Measurements from ENCODE around the gene SPAAR. TPM values are rescaled to one million over a fixed set of nuclear protein-coding genes. Genes with fewer than 3 reads are reported as not detected.
A peak's percentile ranks its signal among the peaks of the same experiment; 100 is the strongest.
"Not testable (repeated sequence)": the region's sequence is repeated elsewhere in the genome, so short reads cannot be mapped to it uniquely, and the experiment has no call there.

Gene SPAAR
- total and polyA plus RNA-seq, 4 experiments from 2014 or later: not detected

DNA sequence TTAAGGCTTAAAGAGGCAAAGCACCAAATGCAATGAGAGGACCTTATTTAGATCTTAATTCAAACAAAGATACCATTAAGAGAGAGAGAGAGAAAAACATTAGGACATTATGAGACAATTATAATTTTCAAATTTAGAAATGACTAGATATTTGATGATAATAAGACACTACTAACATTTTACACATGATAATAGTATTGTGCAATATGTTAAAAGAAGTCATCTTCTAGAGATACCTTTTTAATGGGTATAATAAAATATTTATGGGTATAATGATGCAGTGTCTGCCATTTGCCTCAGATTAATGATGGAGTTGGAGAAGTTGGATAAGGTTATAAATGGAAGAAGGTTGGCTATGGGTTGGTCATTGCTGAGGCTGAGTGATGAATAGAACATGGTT, 21.2 kb downstream of the SPAAR start:
- H3K4me1 ChIP-seq (ENCODE audit: insufficient read depth, low read length): peaks cover 8% of the 10 kb centered on the region
- no peak overlapping the region for H3K27ac Mint-ChIP-seq
- CTCF ChIA-PET (ENCODE audit: partially characterized antibody): interaction anchor here (3.4 kb wide), 1 partner anchor 14 kb away, joined by 16 read pairs; no protein-coding TSS in a partner anchor
- H3K4me3 ChIP-seq (ENCODE audit: low read length in 2 of 2): no peak overlapping the region
- H3K4me1 Mint-ChIP-seq: peaks cover 8 to 14% (median 12%) of the 10 kb centered on the region in 4 donors
- no peaks in the 10 kb centered on the region for H3K9me3 Mint-ChIP-seq
- no peaks in the 10 kb centered on the region for H3K27me3 ChIP-seq (ENCODE audit: insufficient read depth, low read length)
- H3K36me3 ChIP-seq (ENCODE audit: insufficient read depth, low read length): no peaks in the 10 kb centered on the region
- H3K27me3 Mint-ChIP-seq: no peaks in the 10 kb centered on the region
- intact Hi-C loops (cut with micrococcal nuclease): no loop called here
- H3K4me3 Mint-ChIP-seq: no peak overlapping the region
- no peak for DNase-seq
- POLR2A ChIA-PET (ENCODE audit: partially characterized antibody): no interaction called here
- H3K36me3 Mint-ChIP-seq: no peaks in the 10 kb centered on the region
- H3K9me3 ChIP-seq (ENCODE audit: control insufficient read depth in 1 of 2, low read length in 2 of 2): no peaks in the 10 kb centered on the region
- no peak overlapping the region for H3K27ac ChIP-seq (ENCODE audit: low read depth, low read length)

GRCh38 chr9:35930989-35931388, 21.7 kb downstream of the SPAAR start:
- Mint-ChIP-seq H3K27ac (no peak overlapping the region), H3K27me3 (no peaks in the 10 kb centered on the region), H3K36me3 (no peaks in the 10 kb centered on the region), H3K4me1 (peaks cover 8 to 14% (median 12%) of the 10 kb centered on the region in 4 donors), H3K9me3 (no peaks in the 10 kb centered on the region), H3K4me3 (no peak overlapping the region)
- no peak overlapping the region for H3K4me3 ChIP-seq (ENCODE audit: low read length in 2 of 2)
- ChIA-PET POLR2A (ENCODE audit: partially characterized antibody) (interaction anchor here (1.5 kb wide), 1 partner anchor 10 kb away, joined by 6 read pairs; no protein-coding TSS in a partner anchor), CTCF (ENCODE audit: partially characterized antibody) (interaction anchor here (3.4 kb wide), 1 partner anchor 14 kb away, joined by 16 read pairs; no protein-coding TSS in a partner anchor)
- no peak for DNase-seq
- no peak overlapping the region for H3K27ac ChIP-seq (ENCODE audit: low read depth, low read length)
- intact Hi-C loops (cut with micrococcal nuclease): no loop called here
- H3K27me3 ChIP-seq (ENCODE audit: insufficient read depth, low read length): no peaks in the 10 kb centered on the region
- no peaks in the 10 kb centered on the region for H3K9me3 ChIP-seq (ENCODE audit: control insufficient read depth in 1 of 2, low read length in 2 of 2)
- H3K36me3 ChIP-seq (ENCODE audit: insufficient read depth, low read length): no peaks in the 10 kb centered on the region
- peaks cover 8% of the 10 kb centered on the region for H3K4me1 ChIP-seq (ENCODE audit: insufficient read depth, low read length)

DNA sequence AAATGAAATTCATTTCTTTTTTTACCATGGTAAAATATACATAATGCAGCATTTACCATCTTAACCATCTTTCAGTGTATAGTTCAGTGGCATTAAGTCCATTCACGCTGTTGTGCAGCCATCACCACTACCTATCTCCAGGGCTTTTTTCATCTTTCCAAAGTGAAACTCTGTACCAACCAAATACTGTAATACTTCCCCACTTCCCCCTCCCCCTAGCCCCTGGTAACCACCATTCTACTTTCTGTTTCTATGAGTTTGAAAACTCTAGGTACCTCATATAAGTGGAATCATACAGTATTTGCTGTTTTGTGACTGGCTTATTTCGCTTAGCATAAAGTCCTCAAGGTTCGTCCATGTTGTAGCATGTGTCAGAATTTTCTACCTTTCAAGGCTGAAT, 23.4 kb downstream of the SPAAR start:
- Histone ChIP-seq H3K27me3 (ENCODE audit: insufficient read depth, low read length) (no peaks in the 10 kb centered on the region), H3K27ac (ENCODE audit: low read depth, low read length) (no peak overlapping the region), H3K9me3 (ENCODE audit: control insufficient read depth in 1 of 2, low read length in 2 of 2) (no peaks in the 10 kb centered on the region), H3K4me1 (ENCODE audit: insufficient read depth, low read length) (peaks cover 18% of the 10 kb centered on the region), H3K4me3 (ENCODE audit: low read length in 2 of 2) (no peak overlapping the region), H3K36me3 (ENCODE audit: insufficient read depth, low read length) (no peaks in the 10 kb centered on the region)
- intact Hi-C loops (cut with micrococcal nuclease): no loop called here
- Mint-ChIP-seq H3K9me3 (peaks cover 0 to 6% (median 0%) of the 10 kb centered on the region in 8 donors), H3K4me3 (peak overlapping the region in 3 of 8 donors; percentile 7 to 66 (median 28)), H3K27ac (no peak overlapping the region), H3K27me3 (no peaks in the 10 kb centered on the region), H3K36me3 (no peaks in the 10 kb centered on the region), H3K4me1 (peaks cover 14 to 25% (median 21%) of the 10 kb centered on the region in 4 donors)
- POLR2A ChIA-PET (ENCODE audit: partially characterized antibody): no interaction called here
- CTCF ChIA-PET (ENCODE audit: partially characterized antibody): interaction anchor here (0.6 to 1.9 kb wide), 5 partner anchors 9 to 29 kb away, joined by 3 to 7 read pairs (median 6); no protein-coding TSS in a partner anchor
- no peak for DNase-seq

DNA sequence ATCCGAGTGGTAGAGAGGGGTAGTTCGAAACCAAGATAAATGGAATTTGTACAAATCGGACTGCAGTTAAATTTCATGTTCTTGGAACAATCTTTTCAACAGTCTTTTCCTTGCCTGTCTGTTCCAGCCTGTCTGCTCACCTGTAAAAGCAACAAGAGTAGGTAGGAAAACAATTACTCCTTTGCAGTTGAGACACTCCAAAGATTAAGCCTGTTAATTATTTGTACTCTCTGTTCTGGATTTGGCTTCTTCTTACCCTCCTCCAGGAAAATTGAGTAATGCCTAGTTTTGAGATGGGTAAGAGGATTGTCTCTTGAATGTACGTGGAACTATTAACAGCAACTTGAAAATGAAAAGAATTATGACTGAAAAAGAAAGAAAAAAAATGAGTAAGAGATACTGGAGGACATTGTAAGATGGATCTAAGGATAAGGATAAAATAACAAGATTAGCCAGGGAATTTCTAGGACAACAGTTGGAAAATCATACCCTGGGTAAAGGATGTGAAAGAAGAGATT, 24.3 kb downstream of the SPAAR start:
- Mint-ChIP-seq H3K4me3 (no peak overlapping the region), H3K36me3 (no peaks in the 10 kb centered on the region), H3K9me3 (peaks cover 0 to 6% (median 0%) of the 10 kb centered on the region in 8 donors), H3K4me1 (peaks cover 20 to 34% (median 28%) of the 10 kb centered on the region in 4 donors), H3K27me3 (no peaks in the 10 kb centered on the region), H3K27ac (no peak overlapping the region)
- Histone ChIP-seq H3K4me3 (ENCODE audit: low read length in 2 of 2) (no peak overlapping the region), H3K36me3 (ENCODE audit: insufficient read depth, low read length) (no peaks in the 10 kb centered on the region), H3K27ac (ENCODE audit: low read depth, low read length) (no peak overlapping the region), H3K27me3 (ENCODE audit: insufficient read depth, low read length) (no peaks in the 10 kb centered on the region), H3K4me1 (ENCODE audit: insufficient read depth, low read length) (peaks cover 25% of the 10 kb centered on the region), H3K9me3 (ENCODE audit: control insufficient read depth in 1 of 2, low read length in 2 of 2) (no peaks in the 10 kb centered on the region)
- CTCF ChIA-PET (ENCODE audit: partially characterized antibody): interaction anchor here (1.0 to 1.9 kb wide), 3 partner anchors 12 to 30 kb away, joined by 3 to 6 read pairs (median 6); no protein-coding TSS in a partner anchor
- intact Hi-C loops (cut with micrococcal nuclease): no loop called here
- POLR2A ChIA-PET (ENCODE audit: partially characterized antibody): interaction anchor here (0.7 kb wide), 1 partner anchor 104 kb away, joined by 3 read pairs; no protein-coding TSS in a partner anchor
- no peak for DNase-seq

DNA sequence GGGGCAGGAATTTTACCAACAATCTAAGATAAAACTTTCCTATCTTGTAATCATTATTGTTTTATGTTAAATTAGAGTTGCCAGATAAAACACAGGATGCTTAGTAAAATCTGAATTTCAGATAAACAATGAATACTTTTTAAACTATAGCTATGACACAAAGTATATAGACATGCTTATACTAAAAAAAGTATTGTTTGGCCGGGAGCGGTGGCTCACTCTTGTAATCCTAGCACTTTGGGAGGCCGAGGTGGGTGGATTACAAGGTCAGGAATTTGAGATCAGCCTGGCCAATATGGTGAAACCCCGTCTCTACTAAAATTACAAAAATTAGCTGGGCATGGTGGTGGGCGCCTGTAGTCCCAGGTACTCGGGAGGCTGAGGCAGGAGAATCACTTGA, 24.8 kb downstream of the SPAAR start:
- intact Hi-C loops (cut with micrococcal nuclease); H3K4me3 Mint-ChIP-seq; H3K4me3 ChIP-seq (ENCODE audit: low read length in 2 of 2); DNase-seq; H3K9me3 Mint-ChIP-seq; H3K36me3 ChIP-seq (ENCODE audit: insufficient read depth, low read length); H3K36me3 Mint-ChIP-seq; H3K27me3 ChIP-seq (ENCODE audit: insufficient read depth, low read length); H3K27ac ChIP-seq (ENCODE audit: low read depth, low read length); H3K9me3 ChIP-seq (ENCODE audit: control insufficient read depth in 1 of 2, low read length in 2 of 2); H3K27ac Mint-ChIP-seq; H3K27me3 Mint-ChIP-seq: not testable (repeated sequence)
- CTCF ChIA-PET (ENCODE audit: partially characterized antibody): interaction anchor here (1.7 to 2.4 kb wide), 4 partner anchors 12 to 31 kb away, joined by 6 to 8 read pairs (median 6); no protein-coding TSS in a partner anchor
- H3K4me1 Mint-ChIP-seq: peaks cover 25 to 38% (median 33%) of the 10 kb centered on the region in 4 donors
- POLR2A ChIA-PET (ENCODE audit: partially characterized antibody): interaction anchor here (0.7 kb wide), 1 partner anchor 104 kb away, joined by 3 read pairs; no protein-coding TSS in a partner anchor
- peaks cover 30% of the 10 kb centered on the region for H3K4me1 ChIP-seq (ENCODE audit: insufficient read depth, low read length)

GRCh38 chr9:35935261-35935660, 26.0 kb downstream of the SPAAR start:
- no peak for DNase-seq
- peaks cover 42% of the 10 kb centered on the region for H3K4me1 ChIP-seq (ENCODE audit: insufficient read depth, low read length)
- Mint-ChIP-seq H3K27me3 (no peaks in the 10 kb centered on the region), H3K36me3 (no peaks in the 10 kb centered on the region), H3K4me3 (no peak overlapping the region), H3K9me3 (peaks cover 0 to 6% (median 0%) of the 10 kb centered on the region in 8 donors), H3K27ac (no peak overlapping the region), H3K4me1 (peaks cover 33 to 50% (median 43%) of the 10 kb centered on the region in 4 donors)
- H3K9me3 ChIP-seq (ENCODE audit: control insufficient read depth in 1 of 2, low read length in 2 of 2): no peaks in the 10 kb centered on the region
- H3K27me3 ChIP-seq (ENCODE audit: insufficient read depth, low read length): no peaks in the 10 kb centered on the region
- no peak overlapping the region for H3K4me3 ChIP-seq (ENCODE audit: low read length in 2 of 2)
- H3K36me3 ChIP-seq (ENCODE audit: insufficient read depth, low read length): no peaks in the 10 kb centered on the region
- ChIA-PET CTCF (ENCODE audit: partially characterized antibody) (interaction anchor here (1.1 to 3.7 kb wide), 4 partner anchors 10 to 86 kb away, joined by 3 to 18 read pairs (median 8); no protein-coding TSS in a partner anchor), POLR2A (ENCODE audit: partially characterized antibody) (interaction anchor here (0.8 kb wide), 1 partner anchor 18 kb away, joined by 3 read pairs; no protein-coding TSS in a partner anchor)
- no peak overlapping the region for H3K27ac ChIP-seq (ENCODE audit: low read depth, low read length)
- intact Hi-C loops (cut with micrococcal nuclease): no loop called here

DNA sequence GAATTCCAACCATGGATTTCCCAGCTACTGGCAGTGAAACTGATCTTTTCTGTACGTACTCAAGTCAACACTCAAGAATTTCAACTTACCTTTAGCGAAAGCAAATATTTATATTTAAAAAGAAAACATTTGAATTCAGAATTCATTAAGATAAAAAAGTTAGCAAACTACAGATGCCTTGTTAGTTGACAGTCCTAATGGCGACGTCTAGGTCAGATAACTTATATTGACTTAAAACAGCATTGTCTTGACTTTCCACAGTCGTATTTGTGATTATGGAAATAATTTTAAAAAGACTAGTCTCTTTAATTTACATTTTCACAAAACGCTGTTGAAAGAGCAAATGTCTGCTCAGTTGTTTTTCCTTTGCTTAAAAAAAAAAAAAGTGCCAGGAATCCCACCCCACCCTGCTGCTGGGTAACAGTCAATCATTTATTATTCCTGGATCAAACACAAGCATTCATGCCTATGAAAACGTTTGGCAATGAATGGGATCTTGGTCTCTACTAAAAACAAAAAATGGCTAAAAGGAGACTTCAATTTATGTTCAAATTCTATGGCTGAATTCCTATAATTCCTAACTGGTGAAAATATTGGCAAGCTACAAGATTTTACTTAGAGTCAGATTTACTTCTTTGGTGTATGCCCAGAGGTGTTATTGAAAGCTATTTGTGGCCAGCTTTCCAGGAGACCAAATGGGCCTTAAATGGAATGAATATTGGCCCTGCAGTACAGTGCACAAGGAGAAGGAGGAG, 26.6 kb downstream of the SPAAR start:
- Mint-ChIP-seq H3K27ac (no peak overlapping the region), H3K9me3 (peaks cover 0 to 6% (median 0%) of the 10 kb centered on the region in 8 donors), H3K36me3 (no peaks in the 10 kb centered on the region), H3K4me1 (peaks cover 39 to 57% (median 50%) of the 10 kb centered on the region in 4 donors), H3K4me3 (no peak overlapping the region), H3K27me3 (no peaks in the 10 kb centered on the region)
- no peak for DNase-seq
- Histone ChIP-seq H3K4me1 (ENCODE audit: insufficient read depth, low read length) (peaks cover 49% of the 10 kb centered on the region), H3K36me3 (ENCODE audit: insufficient read depth, low read length) (no peaks in the 10 kb centered on the region), H3K27me3 (ENCODE audit: insufficient read depth, low read length) (no peaks in the 10 kb centered on the region), H3K4me3 (ENCODE audit: low read length in 2 of 2) (no peak overlapping the region), H3K9me3 (ENCODE audit: control insufficient read depth in 1 of 2, low read length in 2 of 2) (no peaks in the 10 kb centered on the region), H3K27ac (ENCODE audit: low read depth, low read length) (no peak overlapping the region)
- ChIA-PET POLR2A (ENCODE audit: partially characterized antibody) (interaction anchor here (0.8 kb wide), 1 partner anchor 18 kb away, joined by 3 read pairs; no protein-coding TSS in a partner anchor), CTCF (ENCODE audit: partially characterized antibody) (interaction anchor here (1.1 to 11.7 kb wide), 5 partner anchors 9 to 85 kb away, joined by 3 to 379 read pairs (median 8); partner anchors contain the start of genes HRCT1 and SPAAR)
- intact Hi-C loops (cut with micrococcal nuclease): no loop called here

Data from CD4-positive, alpha-beta memory T cell (primary cell).